ENCODE results near the gene DUSP28. TPM values are rescaled to one million over a fixed set of nuclear protein-coding genes. Genes with fewer than 3 reads are reported as not detected.

DUSP28 gene
- total and polyA plus RNA-seq, 2 of the 13 experiments (the other 11 are each of a cell fraction or from before 2014, with no cell fraction given), result 5.2 to 8.6 TPM

DNA sequence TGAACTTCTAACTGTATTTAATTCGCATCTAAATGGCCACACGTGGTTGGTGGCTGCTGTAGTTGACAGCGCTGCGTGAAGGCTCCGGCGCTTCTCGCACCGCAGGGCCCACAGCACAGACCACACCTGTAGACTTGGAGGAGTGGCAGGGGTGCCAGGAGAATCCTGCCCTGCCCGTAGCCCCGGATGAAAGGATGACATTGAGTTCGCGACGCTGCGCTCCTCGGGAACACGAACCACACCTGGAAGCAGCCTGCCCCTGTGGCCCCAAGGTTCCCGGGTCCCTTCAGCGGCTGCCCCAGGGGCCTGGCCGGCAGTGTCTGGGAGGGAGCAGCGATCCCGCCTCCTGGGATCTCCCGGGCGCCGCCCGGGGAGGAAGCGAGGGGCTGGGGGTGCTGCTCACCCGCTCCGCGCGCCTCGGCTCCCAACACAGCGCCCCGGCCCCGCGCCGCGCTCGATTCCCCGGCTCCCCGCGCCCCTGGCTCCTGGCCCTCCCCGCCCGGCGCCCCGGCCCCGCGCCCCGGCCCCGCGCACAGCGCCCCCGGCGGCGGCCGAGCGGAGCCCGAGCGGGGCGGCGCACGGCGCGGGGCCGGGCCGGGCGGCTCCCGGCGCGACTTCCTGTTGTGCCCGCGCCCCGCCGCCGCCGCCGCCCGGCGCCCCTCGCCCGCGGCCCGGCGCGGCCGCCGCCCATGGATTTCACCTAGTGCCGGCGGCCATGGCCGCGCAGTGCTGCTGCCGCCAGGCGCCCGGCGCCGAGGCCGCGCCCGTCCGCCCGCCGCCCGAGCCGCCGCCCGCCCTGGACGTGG, 7.9 kb downstream of the DUSP28 start, which contains the start of gene RNPEPL1 (continued):
- TF ChIP-seq POLR2AphosphoS2 (IDR thresholded peaks at IDR 0.05; ENCODE audit: low read depth, low read length) (no peak), ZFP1 (CRISPR knock-in tag; IDR thresholded peaks at IDR 0.05) (no peak), ZNF567 (CRISPR knock-in tag; IDR thresholded peaks at IDR 0.05; ENCODE audit: borderline replicate concordance) (peak; percentile 8; the same call in 1 of the 2 replicates), ZNF207 (IDR thresholded peaks at IDR 0.05; ENCODE audit: borderline replicate concordance) (no peak), MAZ (IDR thresholded peaks at IDR 0.05; ENCODE audit: borderline replicate concordance, low read depth, low read length) (no peak), MAZ (CRISPR knock-in tag; IDR thresholded peaks at IDR 0.05; ENCODE audit: low read depth) (peak; percentile 32; the same call in 1 of the 2 replicates), ZNF282 (IDR thresholded peaks at IDR 0.05; ENCODE audit: partially characterized antibody) (no peak), POGK (CRISPR knock-in tag; conservative IDR thresholded peaks at IDR 0.05) (0 out of 2 replicates have a peak, but pooled peaks have one; percentile 6), AFF4 (CRISPR knock-in tag; IDR thresholded peaks at IDR 0.05) (no peak), ZNF788 (CRISPR knock-in tag; IDR thresholded peaks at IDR 0.05; ENCODE audit: borderline replicate concordance) (0 out of 2 replicates have a peak, but pooled peaks have one; percentile 20), SP5 (CRISPR knock-in tag; IDR thresholded peaks at IDR 0.05; ENCODE audit: borderline replicate concordance, low read depth) (no peak), ZNF33B (CRISPR knock-in tag; IDR thresholded peaks at IDR 0.05) (no peak), ZNF576 (CRISPR knock-in tag; IDR thresholded peaks at IDR 0.05) (no peak), ZSCAN22 (CRISPR knock-in tag; IDR thresholded peaks at IDR 0.05) (no peak), ZNF841 (CRISPR knock-in tag; IDR thresholded peaks at IDR 0.05; ENCODE audit: borderline replicate concordance) (no peak), GTF3A (CRISPR knock-in tag; conservative IDR thresholded peaks at IDR 0.05) (no peak), EED (CRISPR knock-in tag; IDR thresholded peaks at IDR 0.05) (peak; percentile 70), ZNF558 (CRISPR knock-in tag; IDR thresholded peaks at IDR 0.05; ENCODE audit: borderline replicate concordance) (no peak)
- TF ChIP-seq, protein P1, sequence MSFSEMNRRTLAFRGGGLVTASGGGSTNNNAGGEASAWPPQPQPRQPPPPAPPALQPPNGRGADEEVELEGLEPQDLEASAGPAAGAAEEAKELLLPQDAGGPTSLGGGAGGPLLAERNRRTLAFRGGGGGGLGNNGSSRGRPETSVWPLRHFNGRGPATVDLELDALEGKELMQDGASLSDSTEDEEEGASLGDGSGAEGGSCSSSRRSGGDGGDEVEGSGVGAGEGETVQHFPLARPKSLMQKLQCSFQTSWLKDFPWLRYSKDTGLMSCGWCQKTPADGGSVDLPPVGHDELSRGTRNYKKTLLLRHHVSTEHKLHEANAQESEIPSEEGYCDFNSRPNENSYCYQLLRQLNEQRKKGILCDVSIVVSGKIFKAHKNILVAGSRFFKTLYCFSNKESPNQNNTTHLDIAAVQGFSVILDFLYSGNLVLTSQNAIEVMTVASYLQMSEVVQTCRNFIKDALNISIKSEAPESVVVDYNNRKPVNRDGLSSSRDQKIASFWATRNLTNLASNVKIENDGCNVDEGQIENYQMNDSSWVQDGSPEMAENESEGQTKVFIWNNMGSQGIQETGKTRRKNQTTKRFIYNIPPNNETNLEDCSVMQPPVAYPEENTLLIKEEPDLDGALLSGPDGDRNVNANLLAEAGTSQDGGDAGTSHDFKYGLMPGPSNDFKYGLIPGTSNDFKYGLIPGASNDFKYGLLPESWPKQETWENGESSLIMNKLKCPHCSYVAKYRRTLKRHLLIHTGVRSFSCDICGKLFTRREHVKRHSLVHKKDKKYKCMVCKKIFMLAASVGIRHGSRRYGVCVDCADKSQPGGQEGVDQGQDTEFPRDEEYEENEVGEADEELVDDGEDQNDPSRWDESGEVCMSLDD (CRISPR knock-in tag; IDR thresholded peaks at IDR 0.05; ENCODE audit: borderline replicate concordance), result no peak
- TF ChIP-seq, protein P2, sequence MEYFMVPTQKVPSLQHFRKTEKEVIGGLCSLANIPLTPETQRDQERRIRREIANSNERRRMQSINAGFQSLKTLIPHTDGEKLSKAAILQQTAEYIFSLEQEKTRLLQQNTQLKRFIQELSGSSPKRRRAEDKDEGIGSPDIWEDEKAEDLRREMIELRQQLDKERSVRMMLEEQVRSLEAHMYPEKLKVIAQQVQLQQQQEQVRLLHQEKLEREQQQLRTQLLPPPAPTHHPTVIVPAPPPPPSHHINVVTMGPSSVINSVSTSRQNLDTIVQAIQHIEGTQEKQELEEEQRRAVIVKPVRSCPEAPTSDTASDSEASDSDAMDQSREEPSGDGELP (IDR thresholded peaks at IDR 0.05; ENCODE audit: borderline replicate concordance, low read depth), result no peak
